GM10248 (cell line): ENCODE measurements around the gene TTYH3.

Experiments
- CTCF ChIA-PET: fragments of 300-600 bp; sonication (Branson Sonifier 250); formaldehyde crosslinking; extraction: SDS; loops from one replicate; lab custom pipeline; 2021; ENCODE audit warnings: antibody characterized with exemption; lab: Yijun Ruan, JAX
- POLR2A ChIA-PET: fragments of 350-650 bp; sonication (Branson Sonifier 250); formaldehyde crosslinking; extraction: SDS; loops from one replicate; lab custom pipeline; 2020; ENCODE audit warnings: antibody characterized with exemption; lab: Yijun Ruan, JAX
- DNase-seq: peaks from one replicate; pipeline ENCODE4 v3.0.0; 2012; ENCODE audit errors: extremely low spot score
- TF ChIP-seq, protein P1 (sequence below): IDR thresholded peaks from 2 replicates; pipeline ENCODE4 v1.5.1; 2012; ENCODE audit warnings: mild to moderate bottlenecking, low read depth; ENCODE audit errors: extremely low read depth, missing control alignments, control extremely low read depth

TTYH3 gene

DNA sequence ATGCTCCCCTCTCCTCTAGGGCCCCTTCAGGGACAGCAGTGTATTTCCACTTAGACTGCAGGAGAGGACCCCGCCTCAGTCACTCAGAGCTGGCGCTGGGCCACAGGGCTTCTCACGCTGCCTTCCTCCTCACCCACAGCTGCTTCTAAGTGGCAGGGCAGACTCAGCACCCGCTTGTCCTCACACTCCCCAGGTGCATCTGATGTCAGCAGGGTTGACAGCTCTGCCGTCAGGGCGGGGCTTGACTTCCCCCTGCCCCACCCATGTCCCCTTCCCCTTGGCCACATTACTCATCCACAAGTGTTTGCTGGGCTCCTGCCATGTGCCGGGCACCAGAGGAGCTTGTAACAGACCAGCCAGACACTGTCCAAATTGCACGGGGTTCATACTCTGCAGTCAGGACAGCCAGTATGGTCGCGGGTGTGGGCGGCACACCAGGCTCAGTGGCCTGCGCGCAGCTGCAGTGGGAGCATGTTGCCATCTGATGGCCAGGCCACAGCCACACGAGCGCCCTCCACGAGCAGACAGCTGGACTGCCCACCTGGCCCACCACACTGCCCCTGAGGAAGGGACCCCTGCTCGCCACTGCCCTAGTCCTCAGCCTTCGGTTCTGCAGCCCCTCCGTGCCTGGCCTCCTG, 29.3 kb upstream of the TTYH3 start:
- no peak for DNase-seq
- ChIA-PET CTCF (interaction anchor here (0.8 to 1.5 kb wide), 2 partner anchors 8 to 16 kb away, joined by 3 to 5 read pairs; no protein-coding TSS in a partner anchor), POLR2A (no interaction called here)
- TF ChIP-seq, protein P1, sequence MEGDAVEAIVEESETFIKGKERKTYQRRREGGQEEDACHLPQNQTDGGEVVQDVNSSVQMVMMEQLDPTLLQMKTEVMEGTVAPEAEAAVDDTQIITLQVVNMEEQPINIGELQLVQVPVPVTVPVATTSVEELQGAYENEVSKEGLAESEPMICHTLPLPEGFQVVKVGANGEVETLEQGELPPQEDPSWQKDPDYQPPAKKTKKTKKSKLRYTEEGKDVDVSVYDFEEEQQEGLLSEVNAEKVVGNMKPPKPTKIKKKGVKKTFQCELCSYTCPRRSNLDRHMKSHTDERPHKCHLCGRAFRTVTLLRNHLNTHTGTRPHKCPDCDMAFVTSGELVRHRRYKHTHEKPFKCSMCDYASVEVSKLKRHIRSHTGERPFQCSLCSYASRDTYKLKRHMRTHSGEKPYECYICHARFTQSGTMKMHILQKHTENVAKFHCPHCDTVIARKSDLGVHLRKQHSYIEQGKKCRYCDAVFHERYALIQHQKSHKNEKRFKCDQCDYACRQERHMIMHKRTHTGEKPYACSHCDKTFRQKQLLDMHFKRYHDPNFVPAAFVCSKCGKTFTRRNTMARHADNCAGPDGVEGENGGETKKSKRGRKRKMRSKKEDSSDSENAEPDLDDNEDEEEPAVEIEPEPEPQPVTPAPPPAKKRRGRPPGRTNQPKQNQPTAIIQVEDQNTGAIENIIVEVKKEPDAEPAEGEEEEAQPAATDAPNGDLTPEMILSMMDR: no peak

DNA sequence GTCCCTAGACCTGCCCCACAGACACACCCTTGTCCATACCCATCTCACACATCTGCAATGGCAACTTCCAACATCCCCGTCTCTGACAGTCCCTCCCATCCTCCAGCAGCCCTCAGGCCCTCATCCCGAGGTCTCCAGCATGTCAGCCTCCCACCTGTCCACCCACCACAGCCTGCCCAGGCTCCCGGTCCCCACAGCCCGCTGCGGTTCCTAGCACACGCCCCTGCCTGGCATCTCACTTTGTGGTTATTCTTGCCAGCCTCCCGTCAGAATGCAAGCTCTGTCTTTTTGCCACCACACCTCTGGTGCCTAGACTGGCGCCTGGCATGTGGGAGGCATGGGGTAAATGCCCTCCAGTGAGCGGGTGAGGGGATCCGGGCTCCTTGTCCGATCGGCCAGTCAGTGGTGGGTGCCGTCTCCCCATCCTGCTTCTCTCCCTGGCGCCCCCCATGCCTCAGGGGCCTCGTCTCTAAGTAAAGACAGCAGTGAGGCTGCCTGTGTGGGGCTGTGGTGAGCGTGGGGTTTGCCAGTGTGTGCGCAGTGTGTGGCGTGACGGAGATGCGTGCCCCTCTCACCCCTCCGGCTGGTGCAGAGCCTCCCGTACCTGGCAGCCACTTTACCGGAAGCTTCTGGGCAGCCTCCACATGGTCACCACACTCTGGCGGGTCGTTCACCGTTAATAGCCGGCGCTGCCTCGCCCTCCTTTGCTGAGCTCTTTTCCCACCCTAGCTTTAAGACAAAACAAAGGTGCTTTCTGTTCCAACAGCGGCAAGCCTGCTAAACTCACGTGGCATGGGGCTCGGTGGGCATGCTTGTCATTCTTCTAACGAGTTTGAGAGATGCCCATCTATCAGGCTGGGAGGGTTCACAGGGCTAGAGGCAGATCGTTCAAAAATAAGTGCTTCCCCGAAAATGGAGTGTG, 28.5 kb upstream of the TTYH3 start:
- ChIA-PET CTCF (no interaction called here), POLR2A (no interaction called here)
- TF ChIP-seq, protein P1: no peak
- no peak for DNase-seq

DNA sequence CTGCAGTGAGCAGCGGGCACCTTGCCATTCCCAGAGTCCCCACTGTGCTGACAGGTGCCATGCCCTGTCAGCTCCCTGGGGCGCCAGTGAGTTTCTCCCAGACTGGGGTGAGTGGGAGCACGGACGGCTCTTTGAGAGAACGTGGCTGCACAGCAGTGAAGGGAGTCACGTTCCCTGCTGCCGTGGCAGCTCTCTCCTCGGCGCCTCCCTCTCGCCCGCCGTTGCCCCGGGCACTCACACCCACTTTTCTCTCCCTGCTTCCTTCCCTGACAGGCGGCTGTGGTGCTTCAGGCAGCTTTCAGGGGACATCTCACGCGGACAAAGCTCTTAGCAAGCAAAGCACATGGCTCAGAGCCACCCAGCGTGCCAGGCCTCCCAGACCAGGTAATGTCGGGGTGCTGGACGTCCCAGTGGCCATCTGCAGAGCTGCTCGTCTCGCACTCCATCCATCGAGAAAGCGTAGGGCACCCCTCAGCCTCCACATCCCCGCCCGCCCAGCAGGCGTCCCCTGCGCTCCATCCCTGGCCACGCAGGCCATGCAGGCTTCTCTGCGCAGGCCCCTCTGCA, 27.1 kb upstream of the TTYH3 start:
- DNase-seq: no peak
- CTCF ChIA-PET: interaction anchor here (1.0 kb wide), 1 partner anchor 37 kb away, joined by 3 read pairs; no protein-coding TSS in a partner anchor
- TF ChIP-seq, protein P1: no peak
- POLR2A ChIA-PET: interaction anchor here (0.5 kb wide), 1 partner anchor 205 kb away, joined by 3 read pairs; no protein-coding TSS in a partner anchor

DNA sequence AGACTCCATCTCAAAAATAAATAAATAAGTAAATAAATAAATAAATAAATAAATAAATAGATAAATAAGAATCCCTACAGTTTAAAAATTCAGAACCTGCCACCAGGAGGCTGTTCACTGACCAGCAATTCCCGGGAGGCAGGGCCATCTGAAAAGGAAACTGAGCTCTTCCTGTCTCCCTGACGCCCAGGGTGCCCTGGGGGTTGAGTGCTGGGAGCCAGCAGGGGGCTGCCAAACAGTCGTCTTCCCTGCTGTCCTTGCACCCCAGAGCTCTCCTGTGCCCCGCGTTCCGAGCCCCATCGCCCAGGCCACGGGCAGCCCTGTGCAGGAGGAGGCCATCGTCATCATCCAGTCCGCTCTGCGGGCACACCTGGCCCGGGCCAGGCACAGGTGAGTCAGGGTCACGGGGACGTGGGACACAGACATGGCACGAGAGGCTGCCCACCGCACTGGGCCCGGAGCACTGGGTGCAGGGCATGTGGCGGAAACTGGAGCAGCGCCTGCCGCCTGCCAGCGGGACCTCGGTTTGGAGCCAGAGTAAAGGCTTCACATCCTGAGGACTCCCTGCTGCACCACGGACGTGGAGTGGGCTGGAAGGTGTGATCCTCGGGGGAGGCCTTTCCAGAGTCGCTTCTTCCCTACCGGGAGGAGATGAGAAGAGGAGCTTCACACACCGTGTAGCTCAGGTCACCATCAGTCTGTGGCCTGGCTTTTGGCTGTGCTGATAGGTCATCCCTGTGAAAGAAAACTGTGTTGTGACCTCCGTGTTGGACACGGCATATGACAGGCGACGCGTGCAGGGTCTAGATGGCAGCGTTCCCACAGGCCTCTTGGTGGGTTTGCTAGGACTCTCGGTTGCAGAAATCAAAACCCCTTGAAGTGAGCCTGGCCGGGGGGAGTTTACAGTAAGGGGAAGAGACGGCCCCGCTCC, 25.9 kb upstream of the TTYH3 start:
- TF ChIP-seq, protein P1: no peak
- ChIA-PET POLR2A (no interaction called here), CTCF (interaction anchor here (1.0 to 3.2 kb wide), 4 partner anchors 8 to 104 kb away, joined by 3 to 13 read pairs (median 3); no protein-coding TSS in a partner anchor)
- no peak for DNase-seq

DNA sequence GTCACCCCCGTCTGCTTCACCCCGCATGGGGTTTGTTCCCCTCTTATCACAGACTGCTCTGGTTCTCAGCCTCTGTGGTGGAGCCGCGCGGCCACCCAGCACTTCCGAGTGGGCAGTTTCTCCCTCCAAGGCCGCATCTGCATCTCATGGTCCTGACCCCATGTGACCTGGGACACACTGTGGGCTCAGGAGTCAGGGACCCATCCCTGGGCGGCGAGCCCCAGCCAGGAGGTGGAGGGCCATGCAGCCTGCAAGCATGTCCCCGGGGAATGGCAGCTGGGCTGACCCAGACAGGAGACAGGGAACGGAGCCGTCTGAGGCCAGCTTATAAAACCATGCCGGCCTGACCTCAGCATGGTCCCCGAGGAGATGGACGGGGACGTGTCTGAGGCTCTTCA, 25.2 kb upstream of the TTYH3 start:
- POLR2A ChIA-PET: no interaction called here
- TF ChIP-seq, protein P1: no peak
- CTCF ChIA-PET: interaction anchor here (1.1 to 3.2 kb wide), 3 partner anchors 9 to 103 kb away, joined by 3 to 13 read pairs (median 3); no protein-coding TSS in a partner anchor
- no peak for DNase-seq
